Smooth muscle cell (in vitro differentiated cells): Measurements from ENCODE around the gene TMEM145. TPM values are rescaled to one million over a fixed set of nuclear protein-coding genes. Genes with fewer than 3 reads are reported as not detected.

Source experiments
- DNase-seq: peaks from one replicate; lab custom pipeline; 2025; ENCODE audit not compliant: unreplicated experiment; lab: John Stamatoyannopoulos, UW
- H2AFZ ChIP-seq: fragments of 200-600 bp; sonication (generic); 2 replicates; pipeline ENCODE4 v1.6.0; 2016; ENCODE audit warnings: antibody characterized with exemption, low read depth, mild to moderate bottlenecking
- H3F3A ChIP-seq: fragments of 200-600 bp; sonication (generic); 2 replicates; pipeline ENCODE4 v1.6.0; 2017; ENCODE audit warnings: antibody characterized with exemption, low read depth
- H3K27ac ChIP-seq: fragments of 200-600 bp; sonication (generic); 2 replicates; pipeline ENCODE4 v1.5.1; 2016; ENCODE audit warnings: low read depth, mild to moderate bottlenecking
- H3K27me3 ChIP-seq: fragments of 200-600 bp; sonication (generic); 2 replicates; pipeline ENCODE4 v1.6.1; 2016; ENCODE audit warnings: low read depth, mild to moderate bottlenecking
- H3K36me3 ChIP-seq: fragments of 200-600 bp; sonication (generic); 2 replicates; pipeline ENCODE4 v1.5.1; 2016; ENCODE audit warnings: low read depth
- H3K4me1 ChIP-seq: fragments of 200-600 bp; sonication (generic); 2 replicates; pipeline ENCODE4 v1.5.1; 2016; ENCODE audit warnings: low read depth
- H3K4me2 ChIP-seq: fragments of 200-600 bp; sonication (generic); 2 replicates; pipeline ENCODE4 v1.6.0; 2016; ENCODE audit warnings: mild to moderate bottlenecking
- H3K4me3 ChIP-seq: fragments of 200-600 bp; sonication (generic); 2 replicates; pipeline ENCODE4 v1.5.1; 2016; ENCODE audit warnings: mild to moderate bottlenecking
- H3K79me2 ChIP-seq: fragments of 200-600 bp; sonication (generic); 2 replicates; pipeline ENCODE4 v1.6.0; 2016; ENCODE audit warnings: low read depth, mild to moderate bottlenecking
- H3K9ac ChIP-seq: fragments of 200-600 bp; sonication (generic); 2 replicates; pipeline ENCODE4 v1.6.0; 2016; ENCODE audit warnings: low read depth
- H3K9me3 ChIP-seq: fragments of 200-600 bp; sonication (generic); replicated peaks from 2 replicates; pipeline ENCODE4 v1.5.1; 2016; ENCODE audit warnings: low read depth
- H4K20me1 ChIP-seq: fragments of 200-600 bp; sonication (generic); 2 replicates; pipeline ENCODE4 v1.6.0; 2016; ENCODE audit warnings: low read depth
- CTCF ChIP-seq: fragments of 200-600 bp; sonication (generic); IDR thresholded peaks from 2 replicates; pipeline ENCODE4 v1.5.1; 2017; ENCODE audit warnings: borderline replicate concordance, mild to moderate bottlenecking, antibody characterized with exemption; ENCODE audit not compliant: insufficient read depth, poor library complexity, severe bottlenecking
- WGBS: methylation state at CpG from one replicate; pipeline ENCODE4 v1.1.7; 2016; ENCODE audit warnings: low lambda C conversion rate; 5-methylcytosine and 5-hydroxymethylcytosine counted together
- polyA plus RNA-seq: library from polyadenylated mRNA; unstranded; fragments of >200 nt; fragmentation: Nextera tagmentation; extraction: Ambion mirVana; gene quantifications from 2 replicates; pipeline ENCODE4 v1.2.1, GENCODE V29; 2016
- total RNA-seq: library from RNA; depleted of rRNA; stranded (reverse); fragments of >200 nt; gene quantifications from 2 replicates; pipeline ENCODE4 v1.2.3, GENCODE V29; 2014

The TMEM145 gene
- total and polyA plus RNA-seq, 2 experiments from 2014 or later = 0.11 TPM; not detected in 1

- whole genome bisulfite sequencing = 78% methylated on average over 6 of the region's 6 CpGs
- no peaks in the 10 kb centered on the region for H3K36me3 ChIP-seq
- no peak overlapping the region for H2AFZ ChIP-seq
- H3K79me2 ChIP-seq = no peaks in the 10 kb centered on the region
- TF ChIP-seq CTCF = peak; percentile 84
- no peaks in the 10 kb centered on the region for H3K9me3 ChIP-seq
- H3K27me3 ChIP-seq = no peaks in the 10 kb centered on the region
- H3K27ac ChIP-seq = no peak overlapping the region
- H3K4me3 ChIP-seq = no peak overlapping the region
- peak; percentile 60 for DNase-seq
- no peak overlapping the region for H3K9ac ChIP-seq
- H4K20me1 ChIP-seq = peaks cover 4% of the 10 kb centered on the region
- no peak overlapping the region for H3K4me2 ChIP-seq
- H3F3A ChIP-seq = peaks cover 12% of the 10 kb centered on the region
- no peaks in the 10 kb centered on the region for H3K4me1 ChIP-seq
Measured at GRCh38 chr19:42295831-42296525, 17.1 kb upstream of the TMEM145 start.

GRCh38 chr19:42297039-42297438 is 16.1 kb upstream of the TMEM145 start:
- 96% methylated on average over 15 of the region's 15 CpGs for WGBS
- H3K79me2 ChIP-seq = no peaks in the 10 kb centered on the region
- no peaks in the 10 kb centered on the region for H3K27me3 ChIP-seq
- H3K9me3 ChIP-seq = no peaks in the 10 kb centered on the region
- H3K4me3 ChIP-seq = no peak overlapping the region
- no peak for TF ChIP-seq CTCF
- H3K27ac ChIP-seq = no peak overlapping the region
- H3K36me3 ChIP-seq = no peaks in the 10 kb centered on the region
- H3K9ac ChIP-seq = no peak overlapping the region
- H3K4me2 ChIP-seq = no peak overlapping the region
- peaks cover 12% of the 10 kb centered on the region for H3F3A ChIP-seq
- H2AFZ ChIP-seq = no peak overlapping the region
- H4K20me1 ChIP-seq = peaks cover 11% of the 10 kb centered on the region
- H3K4me1 ChIP-seq = peaks cover 7% of the 10 kb centered on the region
- no peak for DNase-seq

- Histone ChIP-seq H3K27me3 (no peaks in the 10 kb centered on the region), H3K4me3 (peak within 1 kb of the TSS; percentile 66), H3K4me2 (peak within 1 kb of the TSS; percentile 89), H4K20me1 (peaks cover 6% of the 10 kb centered on the region), H3F3A (peaks cover under 1% of the 10 kb centered on the region), H3K36me3 (no peaks in the 10 kb centered on the region), H2AFZ (no peak within 1 kb of the TSS), H3K9ac (no peak within 1 kb of the TSS), H3K79me2 (no peaks in the 10 kb centered on the region), H3K9me3 (no peaks in the 10 kb centered on the region), H3K27ac (no peak within 1 kb of the TSS), H3K4me1 (peaks cover 13% of the 10 kb centered on the region)
- TF ChIP-seq CTCF = no peak
- WGBS = 8% methylated on average over 21 of the region's 21 CpGs
- DNase-seq = no peak
Measured at GRCh38 chr19:42301646-42302203, 11.4 kb upstream of the TMEM145 start, which contains the start of gene PRR19. TSS of gene PRR19 (plus strand) at chr19:42302132. CDS start at chr19:42309585, 7,453 bp downstream.
